NCI-H774 (cell line): ENCODE data around the gene SPNS1.
"Not testable (repeated sequence)": the region's sequence is repeated elsewhere in the genome, so short reads cannot be mapped to it uniquely, and the experiment has no call there.

Experiments used
- DNase-seq: peaks from one replicate; lab custom pipeline; 2025; lab: John Stamatoyannopoulos, UW

Gene SPNS1

GRCh38 chr16:28990375-28991040 is 15.9 kb downstream of the SPNS1 start:
- no peak for DNase-seq

GRCh38 chr16:28991687-28992086 is 17.1 kb downstream of the SPNS1 start:
- no peak for DNase-seq

- DNase-seq, result no peak
These were observed 17.9 kb downstream of the SPNS1 start for GRCh38 chr16:28992496-28992895.

- no peak for DNase-seq
These were observed 24.3 kb downstream of the SPNS1 start for GRCh38 chr16:28998837-28999236.

GRCh38 chr16:28999577-28999976 is 25.0 kb downstream of the SPNS1 start:
- no peak for DNase-seq

GRCh38 chr16:29000019-29000418 is 25.4 kb downstream of the SPNS1 start:
- DNase-seq, result no peak

GRCh38 chr16:29004496-29005139 is 30.0 kb downstream of the SPNS1 start:
- not testable (repeated sequence) for DNase-seq

GRCh38 chr16:29007730-29008593 is 33.4 kb downstream of the SPNS1 start:
- no peak for DNase-seq

GRCh38 chr16:29009050-29009837 is 34.7 kb downstream of the SPNS1 start:
- DNase-seq, result no peak

- DNase-seq, result no peak
These were observed 35.2 kb downstream of the SPNS1 start for GRCh38 chr16:29009838-29010166.

GRCh38 chr16:29011112-29011511 is 36.5 kb downstream of the SPNS1 start:
- DNase-seq, result no peak

- no peak for DNase-seq
These were observed 37.3 kb downstream of the SPNS1 start for GRCh38 chr16:29011851-29012250.

- no peak for DNase-seq
These were observed 38.5 kb downstream of the SPNS1 start for GRCh38 chr16:29012913-29013553.

GRCh38 chr16:29014561-29015069 is 40.0 kb downstream of the SPNS1 start:
- no peak for DNase-seq

GRCh38 chr16:29022196-29022595 is 47.6 kb downstream of the SPNS1 start:
- no peak for DNase-seq

GRCh38 chr16:29023279-29024277 is 49.0 kb downstream of the SPNS1 start:
- no peak for DNase-seq

- no peak for DNase-seq
These were observed 49.7 kb downstream of the SPNS1 start for GRCh38 chr16:29024278-29024677.

GRCh38 chr16:29025218-29025617 is 50.6 kb downstream of the SPNS1 start:
- DNase-seq, result no peak

GRCh38 chr16:29025735-29026134 is 51.2 kb downstream of the SPNS1 start:
- no peak for DNase-seq

- no peak for DNase-seq
These were observed 54.0 kb downstream of the SPNS1 start for GRCh38 chr16:29028457-29029167.
